ENCODE data around the gene ZNF577. TPM values are rescaled to one million over a fixed set of nuclear protein-coding genes. Genes with fewer than 3 reads are reported as not detected.
A peak's percentile ranks its signal among the peaks of the same experiment; 100 is the strongest.

ZNF577 gene
- total and polyA plus RNA-seq, 2 of the 13 experiments (the other 11 are each of a cell fraction or from before 2014, with no cell fraction given) = 5.7 to 7.6 TPM

- BruUV-seq (replicated peaks) = TSS peak; percentile 29
- CTCF ChIA-PET (ENCODE audit: low intra/inter-chr PET ratio, low total read pairs) = no interaction called here
Measured at GRCh38 chr19:51891193-51891747, 3.5 kb upstream of the ZNF577 start.

GRCh38 chr19:51889934-51890333 is 2.2 kb upstream of the ZNF577 start:
- no peaks in the 10 kb centered on the region for H3K4me1 ChIP-seq (ENCODE audit: insufficient read depth, low read length)
- ATAC-seq = no peak
- no peak overlapping the region for H3K4me2 ChIP-seq (ENCODE audit: low read depth, low read length)
- TF ChIP-seq SOX13 (IDR thresholded peaks at IDR 0.05) (no peak), SOX13 (CRISPR knock-in tag; conservative IDR thresholded peaks at IDR 0.05 in 1 of 2, IDR thresholded peaks at IDR 0.05 in 1 of 2) (no peak), ZNF317 (CRISPR knock-in tag; IDR thresholded peaks at IDR 0.05) (no peak), ZNF18 (CRISPR knock-in tag; IDR thresholded peaks at IDR 0.05; ENCODE audit: insufficient replicate concordance) (no peak), PHB2 (IDR thresholded peaks at IDR 0.05; ENCODE audit: partially characterized antibody) (no peak), GPBP1L1 (CRISPR knock-in tag; IDR thresholded peaks at IDR 0.05) (no peak), ZBTB42 (CRISPR knock-in tag; IDR thresholded peaks at IDR 0.05) (no peak), NFRKB (IDR thresholded peaks at IDR 0.05) (no peak), FOSL2 (CRISPR knock-in tag; IDR thresholded peaks at IDR 0.05) (no peak), KAT2B (IDR thresholded peaks at IDR 0.05; ENCODE audit: borderline replicate concordance, low read depth, low read length) (no peak), FOXK1 (CRISPR knock-in tag; IDR thresholded peaks at IDR 0.05; ENCODE audit: borderline replicate concordance, low read depth) (no peak), MEIS1 (CRISPR knock-in tag; IDR thresholded peaks at IDR 0.05; ENCODE audit: borderline replicate concordance) (no peak)
- no peak for FAIRE-seq
- DNase-seq (ENCODE audit: low spot score) = no peak
- intact Hi-C loops (cut with micrococcal nuclease; ENCODE audit: unreplicated experiment) (no loop called here), in situ Hi-C loops (cut with HindIII; ENCODE audit: extremely low pct_ligation_motif_present, low pct_unique_long_range_greater_than_20kb) (no loop called here)
- H2AFZ ChIP-seq (ENCODE audit: low read length) = no peak overlapping the region
- H4K20me1 ChIP-seq (ENCODE audit: insufficient read depth, low read length) = no peaks in the 10 kb centered on the region
- H3K27me3 ChIP-seq (ENCODE audit: control insufficient read depth in 1 of 2, insufficient read depth in 2 of 2, low read length in 2 of 2) = no peaks in the 10 kb centered on the region
- H3K9ac ChIP-seq (ENCODE audit: insufficient read depth, low read depth, low read length) = no peak overlapping the region
- ChIA-PET CTCF (ENCODE audit: low intra/inter-chr PET ratio, low total read pairs) (no interaction called here), POLR2A (no interaction called here)
- no TSS peak for BruUV-seq (replicated peaks)
- H3K79me2 ChIP-seq (ENCODE audit: insufficient read depth, low read length) = no peaks in the 10 kb centered on the region
- H3K27ac ChIP-seq (ENCODE audit: extremely low read length, insufficient read depth, low read length) = no peak overlapping the region
- H3K4me3 ChIP-seq (replicated peaks in 1 of 3; ENCODE audit: insufficient read depth in 1 of 3, low read depth in 2 of 3, low read length in 3 of 3) = no peak overlapping the region
- peaks cover 20 to 43% of the 10 kb centered on the region in 2 experiments for H3K36me3 ChIP-seq (replicated peaks in 1 of 2; ENCODE audit: control insufficient read depth in 1 of 2, insufficient read depth in 2 of 2, low read length in 2 of 2)
- peaks cover 62% of the 10 kb centered on the region for H3K9me3 ChIP-seq (ENCODE audit: low read length)

More at GRCh38 chr19:51891193-51891747, 3.5 kb upstream of the ZNF577 start:
- FAIRE-seq (no peak), ATAC-seq (no peak), DNase-seq (ENCODE audit: low spot score) (no peak)
- Histone ChIP-seq H4K20me1 (ENCODE audit: insufficient read depth, low read length) (no peaks in the 10 kb centered on the region), H3K4me3 (replicated peaks in 1 of 3; ENCODE audit: insufficient read depth in 1 of 3, low read depth in 2 of 3, low read length in 3 of 3) (no peak overlapping the region), H3K9me3 (ENCODE audit: low read length) (peaks cover 57% of the 10 kb centered on the region), H3K27ac (ENCODE audit: extremely low read length, insufficient read depth, low read length) (no peak overlapping the region), H3K27me3 (ENCODE audit: control insufficient read depth in 1 of 2, insufficient read depth in 2 of 2, low read length in 2 of 2) (no peaks in the 10 kb centered on the region), H3K4me1 (ENCODE audit: insufficient read depth, low read length) (no peaks in the 10 kb centered on the region), H2AFZ (ENCODE audit: low read length) (no peak overlapping the region), H3K79me2 (ENCODE audit: insufficient read depth, low read length) (no peaks in the 10 kb centered on the region), H3K4me2 (ENCODE audit: low read depth, low read length) (no peak overlapping the region), H3K9ac (ENCODE audit: insufficient read depth, low read depth, low read length) (no peak overlapping the region), H3K36me3 (replicated peaks in 1 of 2; ENCODE audit: control insufficient read depth in 1 of 2, insufficient read depth in 2 of 2, low read length in 2 of 2) (peaks cover 25 to 53% of the 10 kb centered on the region in 2 experiments)
- WGBS (ENCODE audit: low lambda C conversion rate) = 98% methylated on average over 10 of the region's 10 CpGs
- no peak for TF ChIP-seq ZNF557 (CRISPR knock-in tag; IDR thresholded peaks at IDR 0.05)
- peak; percentile 98 for TF ChIP-seq ZNF75D (CRISPR knock-in tag; IDR thresholded peaks at IDR 0.05; ENCODE audit: borderline replicate concordance)
- POLR2A ChIA-PET = no interaction called here
- in situ Hi-C loops (cut with HindIII; ENCODE audit: extremely low pct_ligation_motif_present, low pct_unique_long_range_greater_than_20kb) = no loop called here
- intact Hi-C loops (cut with micrococcal nuclease; ENCODE audit: unreplicated experiment) = no loop called here
